ENCODE data around the gene APOB.

The APOB gene

DNA sequence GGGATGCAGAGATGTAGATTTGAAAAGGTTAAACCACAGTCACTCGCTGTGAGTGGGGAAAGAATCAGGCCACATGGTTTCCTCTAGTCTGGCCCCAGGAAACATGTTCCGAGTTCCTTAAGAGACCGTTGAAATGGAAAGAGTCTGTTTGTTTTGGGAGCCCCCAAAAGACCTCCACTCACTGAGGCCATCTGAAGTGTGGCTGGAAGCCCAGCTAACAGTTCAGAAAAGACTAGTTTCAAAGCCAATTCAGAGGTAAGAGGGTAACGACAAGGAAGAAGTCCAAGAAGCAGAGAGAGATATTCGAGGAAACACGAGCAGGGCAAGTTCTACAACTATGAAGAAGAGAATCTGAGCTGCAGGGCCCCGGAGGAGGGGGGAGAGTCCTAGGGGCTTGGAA is 61.0 kb downstream of the APOB start:
- Histone ChIP-seq H3K9me3 (ENCODE audit: severe bottlenecking) (peaks cover 7% of the 10 kb centered on the region), H3K36me3 (no peaks in the 10 kb centered on the region), H3K27me3 (ENCODE audit: insufficient read depth, low read depth, severe bottlenecking) (peaks cover 88% of the 10 kb centered on the region), H3K4me3 (ENCODE audit: low read depth, low read length) (no peak overlapping the region), H3K27ac (no peak overlapping the region)
- TF ChIP-seq, protein P1, sequence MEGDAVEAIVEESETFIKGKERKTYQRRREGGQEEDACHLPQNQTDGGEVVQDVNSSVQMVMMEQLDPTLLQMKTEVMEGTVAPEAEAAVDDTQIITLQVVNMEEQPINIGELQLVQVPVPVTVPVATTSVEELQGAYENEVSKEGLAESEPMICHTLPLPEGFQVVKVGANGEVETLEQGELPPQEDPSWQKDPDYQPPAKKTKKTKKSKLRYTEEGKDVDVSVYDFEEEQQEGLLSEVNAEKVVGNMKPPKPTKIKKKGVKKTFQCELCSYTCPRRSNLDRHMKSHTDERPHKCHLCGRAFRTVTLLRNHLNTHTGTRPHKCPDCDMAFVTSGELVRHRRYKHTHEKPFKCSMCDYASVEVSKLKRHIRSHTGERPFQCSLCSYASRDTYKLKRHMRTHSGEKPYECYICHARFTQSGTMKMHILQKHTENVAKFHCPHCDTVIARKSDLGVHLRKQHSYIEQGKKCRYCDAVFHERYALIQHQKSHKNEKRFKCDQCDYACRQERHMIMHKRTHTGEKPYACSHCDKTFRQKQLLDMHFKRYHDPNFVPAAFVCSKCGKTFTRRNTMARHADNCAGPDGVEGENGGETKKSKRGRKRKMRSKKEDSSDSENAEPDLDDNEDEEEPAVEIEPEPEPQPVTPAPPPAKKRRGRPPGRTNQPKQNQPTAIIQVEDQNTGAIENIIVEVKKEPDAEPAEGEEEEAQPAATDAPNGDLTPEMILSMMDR (IDR thresholded peaks at IDR 0.05; ENCODE audit: low read depth, low read length): no peak
- no peak for DNase-seq

DNA sequence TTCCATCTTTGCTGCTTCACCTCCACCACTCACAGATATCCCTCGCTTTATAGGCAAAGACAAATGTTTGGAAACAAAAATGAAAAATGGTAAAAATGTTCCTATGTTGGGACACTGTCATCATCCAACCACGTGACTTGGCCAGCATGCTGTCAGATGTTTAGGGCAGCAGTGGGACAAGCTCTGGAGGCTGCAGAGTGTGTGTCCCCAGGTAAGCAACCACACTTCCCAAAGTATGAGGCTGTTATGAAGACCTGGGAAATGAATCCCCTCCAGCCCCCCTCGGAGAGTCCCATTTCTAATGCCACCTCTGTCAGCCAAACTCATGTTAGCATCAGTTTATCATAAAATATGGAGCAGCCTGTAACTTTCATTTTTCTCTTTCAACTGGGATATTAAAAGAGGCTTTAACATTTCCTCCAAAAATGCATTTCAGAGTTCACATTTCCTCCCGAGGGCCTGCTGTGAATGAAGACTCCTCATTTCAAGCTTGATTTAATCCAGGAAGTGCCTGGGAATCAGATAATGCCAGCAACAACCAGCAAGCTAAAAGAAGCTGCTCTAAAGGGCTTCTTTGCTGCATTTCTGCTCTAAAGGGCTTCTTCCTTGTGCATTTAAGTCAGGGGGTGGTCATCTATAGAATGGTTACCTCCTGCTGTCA is 66.2 kb downstream of the APOB start:
- H3K27me3 ChIP-seq (ENCODE audit: insufficient read depth, low read depth, severe bottlenecking): peaks cover 82% of the 10 kb centered on the region
- H3K4me3 ChIP-seq (ENCODE audit: low read depth, low read length): no peak overlapping the region
- no peak for DNase-seq
- H3K9me3 ChIP-seq (ENCODE audit: severe bottlenecking): peaks cover 7% of the 10 kb centered on the region
- no peaks in the 10 kb centered on the region for H3K36me3 ChIP-seq
- TF ChIP-seq, protein P1 (IDR thresholded peaks at IDR 0.05; ENCODE audit: low read depth, low read length): no peak
- H3K27ac ChIP-seq: no peak overlapping the region

DNA sequence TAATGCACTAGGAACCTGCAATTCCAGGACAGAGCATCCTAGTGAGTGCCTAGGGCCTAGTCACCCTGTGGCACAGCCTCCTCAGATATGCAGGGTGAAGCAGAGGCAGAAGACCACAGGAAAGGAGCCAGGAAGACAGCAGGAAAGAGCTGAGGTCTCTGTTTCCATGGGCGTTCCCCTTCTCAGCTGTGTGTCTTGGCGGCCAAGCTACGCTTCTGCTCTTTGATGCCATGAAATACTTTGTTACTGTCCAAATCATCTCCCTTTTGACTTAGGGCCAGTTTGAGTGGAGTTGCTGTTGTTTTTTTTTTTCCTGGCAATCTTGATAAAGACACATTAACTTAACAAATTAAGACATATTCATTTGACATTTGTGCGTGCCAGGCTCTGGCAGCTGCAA is 67.3 kb downstream of the APOB start:
- no peak overlapping the region for H3K4me3 ChIP-seq (ENCODE audit: low read depth, low read length)
- TF ChIP-seq, protein P1 (IDR thresholded peaks at IDR 0.05; ENCODE audit: low read depth, low read length): no peak
- no peak for DNase-seq
- no peak overlapping the region for H3K27ac ChIP-seq
- no peaks in the 10 kb centered on the region for H3K36me3 ChIP-seq
- peaks cover 75% of the 10 kb centered on the region for H3K27me3 ChIP-seq (ENCODE audit: insufficient read depth, low read depth, severe bottlenecking)
- H3K9me3 ChIP-seq (ENCODE audit: severe bottlenecking): peaks cover 7% of the 10 kb centered on the region

DNA sequence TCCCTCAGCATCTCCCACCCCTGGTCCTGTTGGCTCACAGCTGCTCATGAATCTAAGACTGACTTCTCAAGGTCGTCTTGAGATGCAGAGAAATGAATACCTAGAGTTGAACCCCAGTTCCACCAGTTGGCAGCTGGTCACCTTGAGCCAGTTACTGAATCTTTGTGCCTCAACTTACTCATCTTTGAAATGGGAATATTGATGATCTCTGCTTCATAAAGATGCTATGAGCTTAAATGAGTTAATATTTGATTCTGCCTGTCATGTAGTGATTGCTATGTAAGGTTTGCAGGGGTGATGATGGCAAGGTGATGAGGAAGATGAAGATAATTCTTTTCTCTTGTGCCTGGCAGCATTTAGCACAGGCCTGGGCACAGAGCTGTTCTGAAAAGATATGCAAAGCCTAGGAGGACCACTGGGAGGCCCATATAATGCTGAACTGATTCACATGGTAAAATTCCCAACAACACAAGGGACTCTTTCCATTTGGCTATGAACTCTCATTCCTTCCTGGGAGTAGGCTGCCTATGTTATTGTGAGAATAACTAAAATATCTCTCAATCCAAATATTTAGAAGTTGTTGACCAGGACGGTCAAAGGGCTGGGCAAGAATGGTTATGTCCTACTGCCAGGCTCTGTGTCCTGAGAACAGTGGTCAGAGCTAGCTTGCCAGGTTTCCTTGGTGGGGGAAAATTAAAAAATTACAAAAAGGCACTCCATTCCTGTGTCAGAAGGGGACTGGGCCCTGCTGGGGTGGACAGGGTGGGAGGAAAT is 70.9 kb downstream of the APOB start:
- no peaks in the 10 kb centered on the region for H3K36me3 ChIP-seq
- peaks cover 86% of the 10 kb centered on the region for H3K27me3 ChIP-seq (ENCODE audit: insufficient read depth, low read depth, severe bottlenecking)
- H3K4me3 ChIP-seq (ENCODE audit: low read depth, low read length): no peak overlapping the region
- no peak for DNase-seq
- no peak overlapping the region for H3K27ac ChIP-seq
- TF ChIP-seq, protein P1 (IDR thresholded peaks at IDR 0.05; ENCODE audit: low read depth, low read length): no peak
- no peaks in the 10 kb centered on the region for H3K9me3 ChIP-seq (ENCODE audit: severe bottlenecking)

DNA sequence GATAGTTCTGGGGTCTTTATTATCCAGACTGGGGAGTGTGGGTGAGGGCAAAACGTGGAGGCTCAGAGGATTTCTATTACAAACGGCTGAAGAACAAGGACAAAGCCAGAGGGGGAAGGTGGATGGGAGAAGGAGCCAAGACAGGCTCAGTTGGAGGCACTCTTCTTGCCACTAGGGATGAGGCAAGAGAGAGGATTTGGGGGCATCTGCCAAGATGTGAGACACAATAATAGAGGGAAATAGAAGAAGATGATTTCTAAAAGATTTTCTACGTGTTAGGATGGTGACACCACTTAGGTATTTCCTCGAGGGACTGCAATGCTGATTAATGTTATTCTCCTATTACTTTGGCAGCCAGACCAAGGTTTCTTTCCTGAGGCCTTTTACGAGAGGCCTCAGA is 71.8 kb downstream of the APOB start:
- no peaks in the 10 kb centered on the region for H3K36me3 ChIP-seq
- DNase-seq: no peak
- TF ChIP-seq, protein P1 (IDR thresholded peaks at IDR 0.05; ENCODE audit: low read depth, low read length): no peak

More for the DNA sequence above, 71.8 kb downstream of the APOB start:
- H3K9me3 ChIP-seq (ENCODE audit: severe bottlenecking): no peaks in the 10 kb centered on the region
- peaks cover 86% of the 10 kb centered on the region for H3K27me3 ChIP-seq (ENCODE audit: insufficient read depth, low read depth, severe bottlenecking)
- no peak overlapping the region for H3K27ac ChIP-seq
- H3K4me3 ChIP-seq (ENCODE audit: low read depth, low read length): no peak overlapping the region
